Progenitor cell of endocrine pancreas (in vitro differentiated cells): ENCODE data around the gene RTN4. TPM values are rescaled to one million over a fixed set of nuclear protein-coding genes. Genes with fewer than 3 reads are reported as not detected.

Experiments
- DNase-seq: peaks from one replicate; pipeline ENCODE4 v3.0.0; 2021; ENCODE audit warnings: low spot score; ENCODE audit not compliant: unreplicated experiment
- H3K27ac Mint-ChIP-seq: 2 replicates; pipeline ENCODE4 v1.8.0; 2021; ENCODE audit warnings: mild to moderate bottlenecking, moderate library complexity, mixed read lengths
- H3K27me3 Mint-ChIP-seq: 2 replicates; pipeline ENCODE4 v1.8.0; 2021; ENCODE audit warnings: mixed read lengths
- H3K36me3 Mint-ChIP-seq: 2 replicates; pipeline ENCODE4 v1.8.0; 2022; ENCODE audit warnings: mixed read lengths; ENCODE audit not compliant: insufficient read depth
- H3K4me1 Mint-ChIP-seq: 2 replicates; pipeline ENCODE4 v1.8.0; 2021; ENCODE audit warnings: low read depth, mixed read lengths
- H3K4me3 Mint-ChIP-seq: 2 replicates; pipeline ENCODE4 v1.8.0; 2021; ENCODE audit warnings: low read depth, mild to moderate bottlenecking, moderate library complexity, mixed read lengths
- H3K9me3 Mint-ChIP-seq: 2 replicates; pipeline ENCODE4 v1.8.0; 2021; ENCODE audit warnings: low read depth, mixed read lengths
- total RNA-seq: library from RNA; stranded (reverse); gene quantifications from 2 replicates; pipeline ENCODE4 v1.2.1, GENCODE V29; 2021
- TF ChIP-seq, protein P1 (sequence below): fragments of 200-600 bp; sonication (generic); IDR thresholded peaks from one replicate; pipeline ENCODE4 v1.5.0; 2021; ENCODE audit warnings: antibody characterized with exemption, mild to moderate bottlenecking; ENCODE audit not compliant: unreplicated experiment

RTN4 gene
- total RNA-seq, 1 donor from 2014 or later = 246 TPM

DNA sequence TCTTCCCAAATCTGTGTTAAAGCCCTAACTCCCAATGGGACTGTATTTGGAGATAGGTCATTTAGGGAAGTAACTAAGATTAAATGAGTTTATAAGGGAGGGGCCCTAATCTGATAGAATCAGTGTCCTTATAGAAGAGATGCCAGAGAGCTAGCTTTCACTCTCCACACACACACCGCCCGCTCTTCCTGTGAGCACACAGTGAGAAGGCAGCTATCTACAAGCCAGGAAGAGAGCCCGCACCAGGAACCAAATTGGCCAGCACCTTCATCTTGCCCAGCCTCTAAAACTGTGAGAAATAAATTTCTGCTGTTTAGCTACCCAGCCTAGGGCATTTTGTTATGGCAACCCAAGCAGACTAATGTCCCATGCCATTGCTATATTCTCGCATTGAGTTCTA, 125.2 kb downstream of the RTN4 start:
- DNase-seq = no peak
- Mint-ChIP-seq H3K27me3 (peaks cover 3% of the 10 kb centered on the region), H3K4me3 (no peak overlapping the region), H3K27ac (no peak overlapping the region), H3K9me3 (peaks cover 8% of the 10 kb centered on the region), H3K4me1 (no peaks in the 10 kb centered on the region), H3K36me3 (peaks cover 3% of the 10 kb centered on the region)
- TF ChIP-seq, protein P1, sequence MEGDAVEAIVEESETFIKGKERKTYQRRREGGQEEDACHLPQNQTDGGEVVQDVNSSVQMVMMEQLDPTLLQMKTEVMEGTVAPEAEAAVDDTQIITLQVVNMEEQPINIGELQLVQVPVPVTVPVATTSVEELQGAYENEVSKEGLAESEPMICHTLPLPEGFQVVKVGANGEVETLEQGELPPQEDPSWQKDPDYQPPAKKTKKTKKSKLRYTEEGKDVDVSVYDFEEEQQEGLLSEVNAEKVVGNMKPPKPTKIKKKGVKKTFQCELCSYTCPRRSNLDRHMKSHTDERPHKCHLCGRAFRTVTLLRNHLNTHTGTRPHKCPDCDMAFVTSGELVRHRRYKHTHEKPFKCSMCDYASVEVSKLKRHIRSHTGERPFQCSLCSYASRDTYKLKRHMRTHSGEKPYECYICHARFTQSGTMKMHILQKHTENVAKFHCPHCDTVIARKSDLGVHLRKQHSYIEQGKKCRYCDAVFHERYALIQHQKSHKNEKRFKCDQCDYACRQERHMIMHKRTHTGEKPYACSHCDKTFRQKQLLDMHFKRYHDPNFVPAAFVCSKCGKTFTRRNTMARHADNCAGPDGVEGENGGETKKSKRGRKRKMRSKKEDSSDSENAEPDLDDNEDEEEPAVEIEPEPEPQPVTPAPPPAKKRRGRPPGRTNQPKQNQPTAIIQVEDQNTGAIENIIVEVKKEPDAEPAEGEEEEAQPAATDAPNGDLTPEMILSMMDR = no peak

DNA sequence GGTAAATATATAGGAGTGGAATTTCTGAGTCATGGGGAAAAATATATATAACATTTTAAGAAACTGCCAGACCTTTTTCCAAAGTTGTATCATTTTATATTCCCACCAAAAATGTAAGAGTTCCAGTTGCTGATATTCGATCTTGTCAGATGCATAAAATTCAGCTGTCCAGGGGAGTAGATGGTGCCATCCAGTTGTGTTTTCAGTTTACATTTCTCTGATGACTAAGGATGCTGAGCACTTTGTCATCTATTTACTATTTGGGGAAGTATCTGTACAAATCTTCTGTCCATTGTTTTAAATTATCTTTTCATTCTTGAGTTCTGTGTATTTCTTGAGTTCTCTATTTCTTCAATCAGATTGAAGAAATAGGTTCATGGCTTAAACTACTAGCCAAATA, 126.1 kb downstream of the RTN4 start:
- TF ChIP-seq, protein P1 = no peak

More for the DNA sequence above, 126.1 kb downstream of the RTN4 start:
- H3K27me3 Mint-ChIP-seq = peaks cover 3% of the 10 kb centered on the region
- no peak overlapping the region for H3K4me3 Mint-ChIP-seq
- peaks cover 8% of the 10 kb centered on the region for H3K9me3 Mint-ChIP-seq
- no peaks in the 10 kb centered on the region for H3K4me1 Mint-ChIP-seq
- no peak for DNase-seq
- no peak overlapping the region for H3K27ac Mint-ChIP-seq
- H3K36me3 Mint-ChIP-seq = peaks cover 3% of the 10 kb centered on the region

Other genes with a start within 250 kb of the RTN4 start
- 33.8 and 43.9 TPM in 2 replicates for gene CLHC1, start 181.8 kb upstream of the RTN4 start, total RNA-seq
- 807 and 898 TPM in 2 replicates for gene RPS27A, start 182.2 kb upstream of the RTN4 start, total RNA-seq
- 22.7 and 24.5 TPM in 2 replicates for gene MTIF2, start 218.8 kb upstream of the RTN4 start, total RNA-seq